Measurements from ENCODE around the gene C5orf46. TPM values are rescaled to one million over a fixed set of nuclear protein-coding genes. Genes with fewer than 3 reads are reported as not detected.

The C5orf46 gene
- total RNA-seq, 1 experiment from 2014 or later: not detected

- no peak for DNase-seq (ENCODE audit: low spot score)
- peaks cover 3% of the 10 kb centered on the region for H3K9me3 Mint-ChIP-seq
- POLR2A ChIA-PET: no interaction called here
- TF ChIP-seq ZNF219 (CRISPR knock-in tag; IDR thresholded peaks at IDR 0.05; ENCODE audit: borderline replicate concordance): no peak
- no peak for TF ChIP-seq SOX15 (CRISPR knock-in tag; IDR thresholded peaks at IDR 0.05)
- no peak for TF ChIP-seq ZNF138 (CRISPR knock-in tag; conservative IDR thresholded peaks at IDR 0.05)
- H3K36me3 Mint-ChIP-seq: no peaks in the 10 kb centered on the region
- CTCF ChIA-PET: interaction anchor here (1.1 kb wide), 1 partner anchor 41 kb away, joined by 4 read pairs; no protein-coding TSS in a partner anchor
- no peak for ATAC-seq
- H3K4me1 Mint-ChIP-seq: peaks cover 8% of the 10 kb centered on the region
- no peak overlapping the region for H3K27ac Mint-ChIP-seq
- H3K4me3 Mint-ChIP-seq: no peak overlapping the region
- H3K27me3 Mint-ChIP-seq (ENCODE audit: low read depth): no peaks in the 10 kb centered on the region; the same call in 1 of the 2 replicates
Measured at GRCh38 chr5:147927901-147928300, 21.6 kb upstream of the C5orf46 start.

- peaks cover 8% of the 10 kb centered on the region for H3K4me1 Mint-ChIP-seq
- DNase-seq (ENCODE audit: low spot score) (no peak), ATAC-seq (peak; percentile 88)
- H3K27ac Mint-ChIP-seq: no peak overlapping the region
- ChIA-PET CTCF (interaction anchor here (1.3 to 1.8 kb wide), 2 partner anchors 38 to 67 kb away, joined by 4 to 9 read pairs; no protein-coding TSS in a partner anchor), POLR2A (no interaction called here)
- TF ChIP-seq ZNF219 (CRISPR knock-in tag; IDR thresholded peaks at IDR 0.05; ENCODE audit: borderline replicate concordance) (no peak), ZBTB43 (CRISPR knock-in tag; IDR thresholded peaks at IDR 0.05) (no peak), USF2 (CRISPR knock-in tag; IDR thresholded peaks at IDR 0.05) (0 out of 2 replicates have a peak, but pooled peaks have one; percentile 41)
- H3K4me3 Mint-ChIP-seq: no peak overlapping the region
- peaks cover 9% of the 10 kb centered on the region for H3K9me3 Mint-ChIP-seq
- H3K27me3 Mint-ChIP-seq (ENCODE audit: low read depth): no peaks in the 10 kb centered on the region; the same call in 1 of the 2 replicates
- H3K36me3 Mint-ChIP-seq: no peaks in the 10 kb centered on the region
Measured at GRCh38 chr5:147925020-147925419, 18.7 kb upstream of the C5orf46 start.

GRCh38 chr5:147921136-147921535 lies 14.8 kb upstream of the C5orf46 start:
- peaks cover 6% of the 10 kb centered on the region for H3K9me3 Mint-ChIP-seq
- ChIA-PET CTCF (no interaction called here), POLR2A (no interaction called here)
- no peak for TF ChIP-seq CBFB (CRISPR knock-in tag; IDR thresholded peaks at IDR 0.05; ENCODE audit: low read depth)
- TF ChIP-seq ZNF138 (CRISPR knock-in tag; conservative IDR thresholded peaks at IDR 0.05): no peak
- no peak for TF ChIP-seq JAZF1 (CRISPR knock-in tag; IDR thresholded peaks at IDR 0.05)
- TF ChIP-seq ZNF423 (CRISPR knock-in tag; IDR thresholded peaks at IDR 0.05): no peak
- TF ChIP-seq USF1 (CRISPR knock-in tag; IDR thresholded peaks at IDR 0.05): no peak
- TF ChIP-seq RORB (CRISPR knock-in tag; IDR thresholded peaks at IDR 0.05): no peak
- TF ChIP-seq ZNF219 (CRISPR knock-in tag; IDR thresholded peaks at IDR 0.05; ENCODE audit: borderline replicate concordance): no peak
- TF ChIP-seq ZNF671 (CRISPR knock-in tag; IDR thresholded peaks at IDR 0.05): no peak
- no peak for TF ChIP-seq IRF1 (CRISPR knock-in tag; IDR thresholded peaks at IDR 0.05)
- no peak for TF ChIP-seq ATF3 (CRISPR knock-in tag; conservative IDR thresholded peaks at IDR 0.05)
- no peak for TF ChIP-seq ZSCAN18 (CRISPR knock-in tag; IDR thresholded peaks at IDR 0.05)
- no peak for TF ChIP-seq TEAD4 (CRISPR knock-in tag; IDR thresholded peaks at IDR 0.05)
- no peak for TF ChIP-seq FOXP1 (CRISPR knock-in tag; IDR thresholded peaks at IDR 0.05; ENCODE audit: borderline replicate concordance)
- no peak for TF ChIP-seq CREM (CRISPR knock-in tag; IDR thresholded peaks at IDR 0.05)
- no peak for TF ChIP-seq MLX (CRISPR knock-in tag; IDR thresholded peaks at IDR 0.05)
- no peak for TF ChIP-seq ZNF416 (CRISPR knock-in tag; IDR thresholded peaks at IDR 0.05)
- no peak for TF ChIP-seq USF2 (CRISPR knock-in tag; IDR thresholded peaks at IDR 0.05)
- TF ChIP-seq PRRX2 (CRISPR knock-in tag; IDR thresholded peaks at IDR 0.05): no peak
- no peak for TF ChIP-seq ZNF232 (CRISPR knock-in tag; IDR thresholded peaks at IDR 0.05)
- ATAC-seq (no peak), DNase-seq (ENCODE audit: low spot score) (no peak)
- peaks cover 8% of the 10 kb centered on the region for H3K4me1 Mint-ChIP-seq
- H3K27me3 Mint-ChIP-seq (ENCODE audit: low read depth): peaks cover 2% of the 10 kb centered on the region; the same call in 1 of the 2 replicates
- no peaks in the 10 kb centered on the region for H3K36me3 Mint-ChIP-seq
- no peak overlapping the region for H3K4me3 Mint-ChIP-seq
- no peak overlapping the region for H3K27ac Mint-ChIP-seq

Data from WTC11 (cell line).